Transverse colon (tissue), 3 donors: ENCODE data around the gene SUSD3.
"Not testable (repeated sequence)": the region's sequence is repeated elsewhere in the genome, so short reads cannot be mapped to it uniquely, and the experiment has no call there.

ENCODE experiments used
- CTCF ChIP-seq, 5 experiments: fragments of 200-600 bp in 3 of 5; fragments of 450-650 bp in 2 of 5; sonication (generic) in 3 of 5; IDR thresholded peaks; 1 replicate in 2 of 5; 2 replicates in 3 of 5; pipeline ENCODE4 v1.5.1; 2016 to 2017; ENCODE audit warnings: antibody characterized with exemption in 5 of 5, inconsistent platforms in 3 of 5, mild to moderate bottlenecking in 2 of 5, moderate library complexity in 1 of 5
- EP300 ChIP-seq: sonication (generic); formaldehyde crosslinking; IDR thresholded peaks from one replicate; pipeline ENCODE4 v1.6.1; 2017; ENCODE audit warnings: antibody characterized with exemption, low read depth

GRCh38 chr9:93015190-93015589 is 43.3 kb upstream of the SUSD3 start:
- not testable (repeated sequence) for TF ChIP-seq CTCF (IDR thresholded peaks at IDR 0.05); EP300
